ENCODE results near the gene ACAP1.

- TF ChIP-seq CTCF (IDR thresholded peaks at IDR 0.05; ENCODE audit: low read depth, low read length) (no peak), POLR2A (IDR thresholded peaks at IDR 0.05; ENCODE audit: extremely low read depth, insufficient read length) (peak; percentile 14)
These were observed 27.5 kb upstream of the ACAP1 start for GRCh38 chr17:7308625-7309433.
